ENCODE measurements around the gene CRYZ.

DNA sequence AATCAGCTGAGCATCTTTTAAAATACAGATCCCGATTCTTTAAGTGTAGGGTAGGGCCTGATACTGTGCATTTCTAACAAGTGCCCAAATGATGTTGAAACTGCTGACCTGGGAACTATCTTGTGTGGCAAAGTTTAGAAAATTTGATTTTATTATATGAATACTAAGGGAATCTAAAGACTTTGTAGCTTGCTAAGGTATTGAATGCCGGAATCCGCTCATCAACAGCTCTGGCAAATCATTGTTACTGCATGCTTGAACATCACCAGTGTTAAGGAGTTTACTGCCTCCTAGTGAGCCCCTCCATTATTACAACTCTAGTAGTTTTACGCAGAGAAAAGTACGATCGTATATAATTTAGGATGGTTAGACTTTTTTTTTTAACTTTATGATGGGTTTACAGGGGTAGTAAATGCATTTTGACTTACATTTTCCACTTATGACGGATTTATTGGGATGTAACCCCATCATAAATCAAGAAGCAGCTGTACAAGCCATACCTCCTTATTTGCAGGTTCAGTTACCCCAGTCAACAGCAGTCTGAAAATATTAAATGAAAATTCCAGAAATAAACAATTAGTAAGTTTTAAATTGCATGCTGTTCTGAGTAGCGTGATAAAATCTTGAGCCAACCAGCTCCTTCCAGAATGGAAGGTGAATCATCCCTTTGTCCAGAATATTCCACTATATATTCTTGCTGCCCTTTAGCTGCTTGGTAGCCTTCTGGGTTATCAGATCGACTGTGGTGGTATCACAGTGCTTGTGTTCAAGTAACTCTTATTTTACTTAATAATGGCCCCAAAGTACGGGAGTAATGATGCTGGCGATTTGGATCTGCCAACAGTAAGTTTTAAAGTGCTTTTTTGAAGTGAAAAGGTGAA is 994 bp upstream of the CRYZ start:
- TF ChIP-seq, protein P1, sequence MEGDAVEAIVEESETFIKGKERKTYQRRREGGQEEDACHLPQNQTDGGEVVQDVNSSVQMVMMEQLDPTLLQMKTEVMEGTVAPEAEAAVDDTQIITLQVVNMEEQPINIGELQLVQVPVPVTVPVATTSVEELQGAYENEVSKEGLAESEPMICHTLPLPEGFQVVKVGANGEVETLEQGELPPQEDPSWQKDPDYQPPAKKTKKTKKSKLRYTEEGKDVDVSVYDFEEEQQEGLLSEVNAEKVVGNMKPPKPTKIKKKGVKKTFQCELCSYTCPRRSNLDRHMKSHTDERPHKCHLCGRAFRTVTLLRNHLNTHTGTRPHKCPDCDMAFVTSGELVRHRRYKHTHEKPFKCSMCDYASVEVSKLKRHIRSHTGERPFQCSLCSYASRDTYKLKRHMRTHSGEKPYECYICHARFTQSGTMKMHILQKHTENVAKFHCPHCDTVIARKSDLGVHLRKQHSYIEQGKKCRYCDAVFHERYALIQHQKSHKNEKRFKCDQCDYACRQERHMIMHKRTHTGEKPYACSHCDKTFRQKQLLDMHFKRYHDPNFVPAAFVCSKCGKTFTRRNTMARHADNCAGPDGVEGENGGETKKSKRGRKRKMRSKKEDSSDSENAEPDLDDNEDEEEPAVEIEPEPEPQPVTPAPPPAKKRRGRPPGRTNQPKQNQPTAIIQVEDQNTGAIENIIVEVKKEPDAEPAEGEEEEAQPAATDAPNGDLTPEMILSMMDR (conservative IDR thresholded peaks at IDR 0.05 in 1 of 2, IDR thresholded peaks at IDR 0.05 in 1 of 2; ENCODE audit: extremely low read depth in 1 of 2, insufficient read depth in 1 of 2, low read depth in 1 of 2, low read length in 2 of 2): peak; percentile 73 to 81
- TF ChIP-seq EZH2 (IDR thresholded peaks at IDR 0.05; ENCODE audit: borderline replicate concordance, low read length): no peak
